GM18505 (cell line): ENCODE measurements around the gene IGF2R.
A peak's percentile ranks its signal among the peaks of the same experiment; 100 is the strongest.

Experiments
- ATAC-seq: cut with Tn5 transposase; IDR thresholded peaks from one replicate; pipeline ENCODE4 v1.9.1; 2021; ENCODE audit not compliant: unreplicated experiment
- POLR2A ChIP-seq: IDR thresholded peaks from 4 replicates; pipeline ENCODE4 v1.6.1; 2011; ENCODE audit warnings: borderline replicate concordance; ENCODE audit not compliant: insufficient read depth, insufficient read length; ENCODE audit errors: extremely low read depth

The IGF2R gene

DNA sequence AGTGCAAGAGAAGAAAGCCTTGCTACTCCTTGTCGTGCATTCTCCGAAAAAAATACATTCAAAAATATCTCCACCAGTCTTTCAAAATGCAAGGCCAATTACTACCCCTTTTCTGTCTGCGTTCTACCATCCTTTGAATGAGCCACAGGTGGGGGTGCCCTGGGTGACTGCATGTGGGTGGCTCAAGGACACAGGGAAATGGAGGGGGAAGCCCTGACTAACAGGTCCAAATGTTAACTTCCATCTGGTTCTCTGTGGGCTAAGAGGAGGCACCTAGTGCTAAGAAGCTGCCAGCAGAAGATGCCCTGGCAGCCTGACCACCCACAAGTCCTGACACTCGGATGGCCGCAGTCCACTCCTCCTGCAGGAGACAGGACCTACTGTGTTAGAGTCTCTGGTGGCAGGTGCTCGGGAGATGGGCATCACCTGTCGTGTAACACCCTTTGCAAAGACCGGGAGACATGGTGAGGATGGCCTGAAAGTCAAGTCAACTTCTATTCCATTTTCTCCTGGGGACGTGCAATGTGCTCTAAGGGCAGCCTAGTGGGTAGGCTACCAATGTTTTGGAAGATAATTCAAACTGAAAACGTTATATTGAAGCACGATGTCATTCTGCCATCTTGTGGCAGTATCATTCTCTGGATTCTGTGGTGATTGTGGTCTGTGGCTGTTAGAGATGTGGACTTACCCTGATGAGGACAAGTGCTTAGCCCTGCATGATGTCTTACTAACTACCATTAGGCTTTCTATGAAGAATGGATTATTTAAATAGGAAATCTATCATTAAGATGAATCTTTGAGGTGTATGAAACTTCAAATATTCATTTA, 27.4 kb upstream of the IGF2R start:
- ATAC-seq = peak; percentile 91
- no peak for TF ChIP-seq POLR2A

GRCh38 chr6:159943101-159943632, 25.7 kb upstream of the IGF2R start:
- no peak for TF ChIP-seq POLR2A
- ATAC-seq = no peak

DNA sequence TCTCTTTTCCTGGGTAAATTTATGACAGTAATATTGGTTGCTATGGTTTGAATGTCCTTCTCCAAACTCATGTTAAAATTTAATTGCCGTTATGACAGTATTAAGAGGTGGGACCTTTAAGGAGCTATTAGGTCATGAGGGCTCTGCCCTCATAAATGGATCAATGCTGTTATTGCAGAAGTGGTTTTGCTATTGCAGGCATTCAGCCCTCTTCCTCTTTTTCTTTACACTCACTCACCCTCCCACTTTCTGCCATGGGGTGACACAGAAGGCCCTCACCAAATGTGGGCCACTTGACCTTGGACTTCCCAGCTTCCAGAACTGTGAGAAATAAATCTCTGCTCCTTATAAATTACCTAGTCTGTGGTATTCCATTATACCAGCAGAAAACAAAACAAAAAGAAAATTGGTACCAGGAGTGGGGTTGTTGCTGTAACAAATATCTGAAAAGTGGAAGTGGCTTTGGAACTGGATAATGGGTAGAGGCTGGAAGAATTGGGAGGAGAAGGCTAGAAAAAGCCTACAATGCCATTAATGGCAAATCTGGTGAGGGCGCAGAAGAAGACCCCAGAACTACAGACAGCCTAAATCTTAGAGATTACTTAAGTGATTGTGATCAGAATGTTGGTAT, 24.8 kb upstream of the IGF2R start:
- ATAC-seq = no peak
- no peak for TF ChIP-seq POLR2A

GRCh38 chr6:159945801-159946392, 23.0 kb upstream of the IGF2R start:
- no peak for TF ChIP-seq POLR2A
- ATAC-seq = no peak

DNA sequence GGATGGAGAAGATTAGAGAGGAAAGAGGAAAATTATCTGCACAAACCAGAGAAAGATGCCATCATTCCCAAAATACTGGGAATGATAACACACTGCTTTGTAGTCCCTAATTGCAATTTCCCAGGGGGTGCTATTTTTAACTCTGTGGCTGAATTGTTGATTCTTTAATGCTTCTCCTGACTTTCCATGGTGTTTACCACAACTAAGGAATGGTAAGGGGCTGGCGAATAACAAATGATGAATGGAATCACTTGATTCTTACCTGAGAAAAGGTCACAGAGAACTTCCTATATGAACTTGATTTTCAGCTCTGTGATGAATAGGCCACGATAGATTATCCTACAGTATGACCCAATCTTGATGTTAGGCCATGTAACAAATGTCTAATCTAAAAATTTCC, 22.0 kb upstream of the IGF2R start:
- no peak for ATAC-seq
- no peak for TF ChIP-seq POLR2A

- no peak for TF ChIP-seq POLR2A
- ATAC-seq = no peak
These were observed 20.7 kb upstream of the IGF2R start for GRCh38 chr6:159948199-159948598.

DNA sequence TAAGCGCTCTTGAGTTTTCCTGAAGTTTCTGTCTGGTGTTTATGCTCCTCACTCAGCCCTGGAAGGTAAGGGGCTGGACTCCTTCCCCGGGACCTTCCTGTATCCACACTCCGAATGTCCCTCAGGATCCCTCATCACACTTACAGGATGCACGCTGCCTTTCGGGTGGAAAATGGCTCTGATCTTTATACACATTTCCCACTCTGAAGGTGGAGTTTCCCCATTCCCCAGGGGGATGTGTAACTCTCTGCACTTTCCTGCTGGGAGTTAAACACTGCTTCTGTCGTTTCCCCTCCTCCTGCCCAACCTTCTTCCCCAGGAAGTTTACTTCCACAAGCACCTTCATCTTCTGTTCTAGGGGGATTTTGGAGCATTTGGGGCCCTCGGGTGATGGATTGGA, 17.1 kb upstream of the IGF2R start:
- ATAC-seq = no peak

GRCh38 chr6:159952289-159953005, 16.4 kb upstream of the IGF2R start:
- no peak for ATAC-seq
- TF ChIP-seq POLR2A = no peak

More for the DNA sequence above, 17.1 kb upstream of the IGF2R start:
- no peak for TF ChIP-seq POLR2A

DNA sequence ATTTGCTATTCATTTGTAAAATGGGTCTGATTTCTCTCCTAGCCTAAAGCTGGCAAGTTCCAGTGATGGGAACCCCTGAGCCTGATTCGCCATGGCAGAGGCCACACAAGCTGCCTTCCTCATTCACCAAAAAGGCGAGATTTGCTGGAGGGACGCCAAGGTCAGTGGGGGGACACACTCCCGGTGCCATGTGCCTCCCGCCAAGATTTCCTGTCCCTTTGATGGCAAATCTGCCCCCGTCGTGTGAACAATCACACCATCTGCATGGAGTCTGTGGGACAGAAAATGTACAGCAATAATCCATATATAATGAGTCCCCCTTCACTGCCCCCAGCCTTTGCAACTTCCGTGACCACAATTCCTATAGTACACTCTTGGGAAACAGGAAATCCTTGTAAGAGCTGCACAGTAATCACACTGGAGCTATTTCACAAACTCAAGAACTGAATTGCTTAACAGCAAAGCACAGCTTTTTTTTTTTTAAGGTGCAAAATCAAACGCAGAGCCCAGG, 15.7 kb upstream of the IGF2R start:
- ATAC-seq = no peak
- TF ChIP-seq POLR2A = no peak

GRCh38 chr6:159955945-159956361, 12.9 kb upstream of the IGF2R start:
- TF ChIP-seq POLR2A = no peak
- ATAC-seq = no peak

DNA sequence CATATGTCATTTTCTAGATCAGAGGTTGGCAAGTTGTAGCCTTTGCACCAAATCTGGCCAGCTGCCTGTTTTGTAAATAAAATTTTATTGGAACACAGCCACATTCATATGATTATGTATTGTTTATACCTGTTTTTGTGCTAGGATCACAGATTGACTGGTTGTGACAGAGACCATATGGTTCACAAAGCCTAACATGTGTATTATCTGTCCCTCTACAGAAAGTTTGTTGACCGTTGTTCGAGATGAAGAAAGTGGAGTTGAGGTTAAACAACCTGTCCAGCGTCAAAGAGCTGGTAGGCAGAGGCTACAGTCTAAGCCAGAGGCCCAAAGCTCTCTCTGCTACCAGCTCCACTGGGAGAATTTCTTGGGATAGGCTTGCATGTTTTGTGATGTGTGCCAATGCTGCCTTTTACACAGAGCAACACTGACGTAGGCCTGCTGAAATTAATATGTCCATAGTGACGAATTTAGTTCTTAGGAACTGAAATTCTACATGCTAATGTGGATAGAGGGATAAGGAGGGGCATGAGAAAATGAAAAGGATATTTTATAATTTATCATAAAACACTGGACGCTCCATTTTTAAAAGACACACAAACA, 11.7 kb upstream of the IGF2R start:
- ATAC-seq = no peak
- TF ChIP-seq POLR2A = no peak

GRCh38 chr6:159959165-159959975, 9.5 kb upstream of the IGF2R start:
- TF ChIP-seq POLR2A = no peak
- ATAC-seq = peak; percentile 78
